Measurements from ENCODE around the gene KRTAP10-9. TPM values are rescaled to one million over a fixed set of nuclear protein-coding genes. Genes with fewer than 3 reads are reported as not detected.
"Not testable (repeated sequence)": the region's sequence is repeated elsewhere in the genome, so short reads cannot be mapped to it uniquely, and the experiment has no call there.

KRTAP10-9 gene
- not detected for total RNA-seq

GRCh38 chr21:44626673-44627143, at the start of gene KRTAP10-9:
TSS of gene KRTAP10-9 (plus strand) at chr21:44627093. CDS start at chr21:44627172, 79 bp downstream.
- Histone ChIP-seq H3K9ac (ENCODE audit: low read depth in 1 of 3, low read length in 3 of 3) (no peak within 1 kb of the TSS), H3K27ac (ENCODE audit: low read depth, low read length) (no peak within 1 kb of the TSS), H3K36me3 (ENCODE audit: control insufficient read depth in 3 of 3, insufficient read depth in 3 of 3, low read length in 3 of 3) (no peaks in the 10 kb centered on the region), H3K4me1 (ENCODE audit: control insufficient read depth in 3 of 3, insufficient read depth in 3 of 3, low read length in 3 of 3) (no peaks in the 10 kb centered on the region), H3K9me3 (ENCODE audit: control insufficient read depth in 3 of 3, low read length in 3 of 3) (peaks cover 0 to 15% (median 1%) of the 10 kb centered on the region in 3 donors), H3K27me3 (ENCODE audit: control insufficient read depth in 3 of 3, insufficient read depth in 3 of 3, low read length in 3 of 3) (peaks cover 8 to 31% (median 23%) of the 10 kb centered on the region in 3 donors), H3K4me3 (ENCODE audit: low read length in 3 of 3) (no peak within 1 kb of the TSS)

- Histone ChIP-seq H3K27me3 (ENCODE audit: control insufficient read depth in 3 of 3, insufficient read depth in 3 of 3, low read length in 3 of 3) (peaks cover 10 to 35% (median 30%) of the 10 kb centered on the region in 3 donors), H3K36me3 (ENCODE audit: control insufficient read depth in 3 of 3, insufficient read depth in 3 of 3, low read length in 3 of 3) (no peaks in the 10 kb centered on the region), H3K27ac (ENCODE audit: low read depth, low read length) (no peak overlapping the region), H3K9me3 (ENCODE audit: control insufficient read depth in 3 of 3, low read length in 3 of 3) (peaks cover 1 to 8% (median 6%) of the 10 kb centered on the region in 3 donors), H3K4me1 (ENCODE audit: control insufficient read depth in 3 of 3, insufficient read depth in 3 of 3, low read length in 3 of 3) (no peaks in the 10 kb centered on the region), H3K4me3 (ENCODE audit: low read length in 3 of 3) (no peak overlapping the region), H3K9ac (ENCODE audit: low read depth in 1 of 3, low read length in 3 of 3) (no peak overlapping the region)
These were observed 48.4 kb upstream of the KRTAP10-9 start for GRCh38 chr21:44578371-44579055.

GRCh38 chr21:44579056-44579832, 47.6 kb upstream of the KRTAP10-9 start:
- peaks cover 10 to 39% (median 34%) of the 10 kb centered on the region in 3 donors for H3K27me3 ChIP-seq (ENCODE audit: control insufficient read depth in 3 of 3, insufficient read depth in 3 of 3, low read length in 3 of 3)
- peaks cover 1 to 8% (median 6%) of the 10 kb centered on the region in 3 donors for H3K9me3 ChIP-seq (ENCODE audit: control insufficient read depth in 3 of 3, low read length in 3 of 3)
- H3K4me1 ChIP-seq (ENCODE audit: control insufficient read depth in 3 of 3, insufficient read depth in 3 of 3, low read length in 3 of 3), result no peaks in the 10 kb centered on the region
- no peak overlapping the region for H3K4me3 ChIP-seq (ENCODE audit: low read length in 3 of 3)
- no peak overlapping the region for H3K27ac ChIP-seq (ENCODE audit: low read depth, low read length)
- H3K9ac ChIP-seq (ENCODE audit: low read depth in 1 of 3, low read length in 3 of 3), result no peak overlapping the region
- H3K36me3 ChIP-seq (ENCODE audit: control insufficient read depth in 3 of 3, insufficient read depth in 3 of 3, low read length in 3 of 3), result no peaks in the 10 kb centered on the region

- H3K9me3 ChIP-seq (ENCODE audit: control insufficient read depth in 3 of 3, low read length in 3 of 3), result peaks cover 1 to 8% (median 6%) of the 10 kb centered on the region in 3 donors
- no peaks in the 10 kb centered on the region for H3K36me3 ChIP-seq (ENCODE audit: control insufficient read depth in 3 of 3, insufficient read depth in 3 of 3, low read length in 3 of 3)
- H3K4me1 ChIP-seq (ENCODE audit: control insufficient read depth in 3 of 3, insufficient read depth in 3 of 3, low read length in 3 of 3), result no peaks in the 10 kb centered on the region
- H3K4me3 ChIP-seq (ENCODE audit: low read length in 3 of 3), result no peak overlapping the region
- H3K27ac ChIP-seq (ENCODE audit: low read depth, low read length), result no peak overlapping the region
- H3K27me3 ChIP-seq (ENCODE audit: control insufficient read depth in 3 of 3, insufficient read depth in 3 of 3, low read length in 3 of 3), result peaks cover 10 to 36% (median 29%) of the 10 kb centered on the region in 3 donors
- no peak overlapping the region for H3K9ac ChIP-seq (ENCODE audit: low read depth in 1 of 3, low read length in 3 of 3)
These were observed 47.1 kb upstream of the KRTAP10-9 start for GRCh38 chr21:44579833-44580144.

- H3K9me3 ChIP-seq (ENCODE audit: control insufficient read depth in 3 of 3, low read length in 3 of 3), result peaks cover 1 to 11% (median 6%) of the 10 kb centered on the region in 3 donors
- H3K4me3 ChIP-seq (ENCODE audit: low read length in 3 of 3); H3K9ac ChIP-seq (ENCODE audit: low read depth in 1 of 3, low read length in 3 of 3); H3K27ac ChIP-seq (ENCODE audit: low read depth, low read length); H3K36me3 ChIP-seq (ENCODE audit: control insufficient read depth in 3 of 3, insufficient read depth in 3 of 3, low read length in 3 of 3); H3K4me1 ChIP-seq (ENCODE audit: control insufficient read depth in 3 of 3, insufficient read depth in 3 of 3, low read length in 3 of 3): not testable (repeated sequence)
- H3K27me3 ChIP-seq (ENCODE audit: control insufficient read depth in 3 of 3, insufficient read depth in 3 of 3, low read length in 3 of 3), result peaks cover 10 to 35% (median 26%) of the 10 kb centered on the region in 3 donors
These were observed 46.6 kb upstream of the KRTAP10-9 start, which contains the start of gene KRTAP10-5 for GRCh38 chr21:44580231-44580821. TSS of gene KRTAP10-5 (minus strand) at chr21:44580604. CDS start at chr21:44580578, 26 bp downstream.

GRCh38 chr21:44581158-44581557, 45.7 kb upstream of the KRTAP10-9 start:
- Histone ChIP-seq H3K4me3 (ENCODE audit: low read length in 3 of 3) (no peak overlapping the region), H3K9ac (ENCODE audit: low read depth in 1 of 3, low read length in 3 of 3) (no peak overlapping the region), H3K27me3 (ENCODE audit: control insufficient read depth in 3 of 3, insufficient read depth in 3 of 3, low read length in 3 of 3) (peaks cover 14 to 42% (median 26%) of the 10 kb centered on the region in 3 donors), H3K4me1 (ENCODE audit: control insufficient read depth in 3 of 3, insufficient read depth in 3 of 3, low read length in 3 of 3) (no peaks in the 10 kb centered on the region), H3K9me3 (ENCODE audit: control insufficient read depth in 3 of 3, low read length in 3 of 3) (peaks cover 1 to 15% (median 6%) of the 10 kb centered on the region in 3 donors), H3K27ac (ENCODE audit: low read depth, low read length) (no peak overlapping the region), H3K36me3 (ENCODE audit: control insufficient read depth in 3 of 3, insufficient read depth in 3 of 3, low read length in 3 of 3) (no peaks in the 10 kb centered on the region)

- H3K27me3 ChIP-seq (ENCODE audit: control insufficient read depth in 3 of 3, insufficient read depth in 3 of 3, low read length in 3 of 3), result peaks cover 14 to 46% (median 27%) of the 10 kb centered on the region in 3 donors
- H3K9ac ChIP-seq (ENCODE audit: low read depth in 1 of 3, low read length in 3 of 3), result no peak overlapping the region
- no peaks in the 10 kb centered on the region for H3K4me1 ChIP-seq (ENCODE audit: control insufficient read depth in 3 of 3, insufficient read depth in 3 of 3, low read length in 3 of 3)
- no peak overlapping the region for H3K4me3 ChIP-seq (ENCODE audit: low read length in 3 of 3)
- no peaks in the 10 kb centered on the region for H3K36me3 ChIP-seq (ENCODE audit: control insufficient read depth in 3 of 3, insufficient read depth in 3 of 3, low read length in 3 of 3)
- peaks cover 1 to 20% (median 6%) of the 10 kb centered on the region in 3 donors for H3K9me3 ChIP-seq (ENCODE audit: control insufficient read depth in 3 of 3, low read length in 3 of 3)
- no peak overlapping the region for H3K27ac ChIP-seq (ENCODE audit: low read depth, low read length)
These were observed 44.8 kb upstream of the KRTAP10-9 start for GRCh38 chr21:44582055-44582454.

- Histone ChIP-seq H3K4me3 (ENCODE audit: low read length in 3 of 3) (no peak overlapping the region), H3K9me3 (ENCODE audit: control insufficient read depth in 3 of 3, low read length in 3 of 3) (peaks cover 1 to 21% (median 2%) of the 10 kb centered on the region in 3 donors), H3K36me3 (ENCODE audit: control insufficient read depth in 3 of 3, insufficient read depth in 3 of 3, low read length in 3 of 3) (no peaks in the 10 kb centered on the region), H3K4me1 (ENCODE audit: control insufficient read depth in 3 of 3, insufficient read depth in 3 of 3, low read length in 3 of 3) (no peaks in the 10 kb centered on the region), H3K27ac (ENCODE audit: low read depth, low read length) (no peak overlapping the region), H3K27me3 (ENCODE audit: control insufficient read depth in 3 of 3, insufficient read depth in 3 of 3, low read length in 3 of 3) (peaks cover 14 to 46% (median 24%) of the 10 kb centered on the region in 3 donors), H3K9ac (ENCODE audit: low read depth in 1 of 3, low read length in 3 of 3) (no peak overlapping the region)
These were observed 43.6 kb upstream of the KRTAP10-9 start for GRCh38 chr21:44583089-44583799.

- no peaks in the 10 kb centered on the region for H3K36me3 ChIP-seq (ENCODE audit: control insufficient read depth in 3 of 3, insufficient read depth in 3 of 3, low read length in 3 of 3)
- no peak overlapping the region for H3K27ac ChIP-seq (ENCODE audit: low read depth, low read length)
- peaks cover 11 to 41% (median 24%) of the 10 kb centered on the region in 3 donors for H3K27me3 ChIP-seq (ENCODE audit: control insufficient read depth in 3 of 3, insufficient read depth in 3 of 3, low read length in 3 of 3)
- no peaks in the 10 kb centered on the region for H3K4me1 ChIP-seq (ENCODE audit: control insufficient read depth in 3 of 3, insufficient read depth in 3 of 3, low read length in 3 of 3)
- no peak overlapping the region for H3K9ac ChIP-seq (ENCODE audit: low read depth in 1 of 3, low read length in 3 of 3)
- no peak overlapping the region for H3K4me3 ChIP-seq (ENCODE audit: low read length in 3 of 3)
- peaks cover 1 to 21% (median 2%) of the 10 kb centered on the region in 3 donors for H3K9me3 ChIP-seq (ENCODE audit: control insufficient read depth in 3 of 3, low read length in 3 of 3)
These were observed 43.1 kb upstream of the KRTAP10-9 start for GRCh38 chr21:44583800-44584147.
